ENCODE results near the gene CALD1. TPM values are rescaled to one million over a fixed set of nuclear protein-coding genes. Genes with fewer than 3 reads are reported as not detected.
A peak's percentile ranks its signal among the peaks of the same experiment; 100 is the strongest.

Gene CALD1
- total RNA-seq, 2 donors from 2014 or later = 912 to 1,038 TPM

DNA sequence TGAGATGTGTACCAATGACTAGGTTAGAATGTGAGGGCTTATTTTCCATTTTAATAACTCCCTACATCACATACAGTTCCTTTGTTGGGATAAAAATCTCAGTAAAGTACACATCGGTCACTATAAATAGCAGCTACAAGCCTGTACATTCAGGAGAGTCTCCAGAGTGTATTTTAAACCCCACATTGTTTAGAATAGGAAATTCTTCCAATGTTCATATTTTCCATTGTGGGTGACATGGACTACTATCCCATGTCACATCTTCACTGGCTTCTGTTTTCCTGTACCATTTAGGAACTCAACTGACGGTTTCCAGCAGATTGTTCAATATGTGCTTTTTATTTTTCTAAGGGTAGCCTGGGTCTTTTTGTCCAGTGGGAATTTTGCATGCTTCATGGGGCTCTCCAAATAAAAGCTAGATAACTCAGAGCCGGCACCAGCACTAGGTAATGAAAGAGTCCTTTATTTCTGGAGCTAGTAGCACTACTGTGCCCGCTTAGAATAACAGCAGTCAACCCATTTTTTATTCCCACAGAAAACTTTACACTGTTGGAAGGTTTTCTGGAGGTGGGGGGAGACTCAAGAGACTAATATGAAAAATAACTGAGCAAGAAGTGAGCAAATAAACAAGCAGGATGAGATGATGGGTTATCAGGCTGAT lies 100.5 kb downstream of the CALD1 start:
- TF ChIP-seq, protein P1, sequence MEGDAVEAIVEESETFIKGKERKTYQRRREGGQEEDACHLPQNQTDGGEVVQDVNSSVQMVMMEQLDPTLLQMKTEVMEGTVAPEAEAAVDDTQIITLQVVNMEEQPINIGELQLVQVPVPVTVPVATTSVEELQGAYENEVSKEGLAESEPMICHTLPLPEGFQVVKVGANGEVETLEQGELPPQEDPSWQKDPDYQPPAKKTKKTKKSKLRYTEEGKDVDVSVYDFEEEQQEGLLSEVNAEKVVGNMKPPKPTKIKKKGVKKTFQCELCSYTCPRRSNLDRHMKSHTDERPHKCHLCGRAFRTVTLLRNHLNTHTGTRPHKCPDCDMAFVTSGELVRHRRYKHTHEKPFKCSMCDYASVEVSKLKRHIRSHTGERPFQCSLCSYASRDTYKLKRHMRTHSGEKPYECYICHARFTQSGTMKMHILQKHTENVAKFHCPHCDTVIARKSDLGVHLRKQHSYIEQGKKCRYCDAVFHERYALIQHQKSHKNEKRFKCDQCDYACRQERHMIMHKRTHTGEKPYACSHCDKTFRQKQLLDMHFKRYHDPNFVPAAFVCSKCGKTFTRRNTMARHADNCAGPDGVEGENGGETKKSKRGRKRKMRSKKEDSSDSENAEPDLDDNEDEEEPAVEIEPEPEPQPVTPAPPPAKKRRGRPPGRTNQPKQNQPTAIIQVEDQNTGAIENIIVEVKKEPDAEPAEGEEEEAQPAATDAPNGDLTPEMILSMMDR (IDR thresholded peaks at IDR 0.05) = no peak
- Histone ChIP-seq H3K36me3 (peaks cover 2% of the 10 kb centered on the region), H3K9me3 (no peaks in the 10 kb centered on the region), H3K27ac (peak overlapping the region; percentile 9 to 47), H3K4me3 (no peak overlapping the region), H3K4me1 (ENCODE audit: control insufficient read depth in 1 of 2, low read depth in 2 of 2) (peaks cover 49 to 95% of the 10 kb centered on the region in 2 donors), H3K27me3 (replicated peaks; ENCODE audit: insufficient read depth) (no peaks in the 10 kb centered on the region)
- DNase-seq (ENCODE audit: low spot score) = no peak
- ATAC-seq (ENCODE audit: insufficient number of reproducible peaks, low FRiP score, low read depth) = no peak

DNA sequence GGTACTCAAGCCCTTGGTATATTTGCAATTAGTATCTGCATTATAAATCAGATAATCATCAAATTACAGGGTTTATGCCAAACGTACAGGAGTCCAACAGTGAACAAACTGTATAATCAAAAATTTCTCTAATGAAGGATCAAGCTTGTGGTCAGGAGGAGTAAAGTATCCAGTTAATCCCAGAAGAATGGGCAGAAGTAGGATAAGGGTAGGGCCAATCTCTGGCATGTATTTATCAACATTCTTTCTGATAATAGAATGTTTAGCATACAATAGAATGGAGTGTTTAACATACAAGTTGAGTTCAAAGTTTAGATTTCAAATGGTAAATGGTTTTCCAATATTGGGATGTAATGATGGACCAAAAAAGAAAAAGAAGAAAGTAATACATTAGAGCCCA lies 103.0 kb downstream of the CALD1 start:
- Histone ChIP-seq H3K9me3 (no peaks in the 10 kb centered on the region), H3K4me1 (ENCODE audit: control insufficient read depth in 1 of 2, low read depth in 2 of 2) (peaks cover 56 to 95% of the 10 kb centered on the region in 2 donors), H3K36me3 (no peaks in the 10 kb centered on the region), H3K27me3 (replicated peaks; ENCODE audit: insufficient read depth) (no peaks in the 10 kb centered on the region), H3K4me3 (no peak overlapping the region), H3K27ac (no peak overlapping the region)
- TF ChIP-seq, protein P1 (IDR thresholded peaks at IDR 0.05) = no peak
- no peak for DNase-seq (ENCODE audit: low spot score)
- no peak for ATAC-seq (ENCODE audit: insufficient number of reproducible peaks, low FRiP score, low read depth)

DNA sequence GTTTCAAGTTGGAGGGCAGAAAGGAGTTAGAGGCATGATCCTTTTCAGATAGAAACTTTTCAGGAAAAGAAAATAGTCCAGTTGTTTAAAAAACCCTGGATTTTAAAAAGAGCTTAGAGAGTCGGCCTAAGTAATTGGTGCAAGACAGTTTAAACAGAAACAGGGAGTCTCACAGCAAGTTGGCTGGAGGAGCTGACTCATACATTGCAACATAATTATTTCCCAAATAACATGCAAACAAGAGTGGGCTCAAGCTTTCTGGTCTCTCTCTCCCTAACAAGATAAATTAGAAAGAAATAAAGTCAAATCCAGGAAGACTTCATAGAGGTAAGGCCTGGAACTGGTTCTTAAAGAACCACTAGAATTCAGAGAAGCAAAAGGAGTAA lies 106.5 kb downstream of the CALD1 start:
- peak overlapping the region; percentile 60 to 62 for H3K27ac ChIP-seq
- no peaks in the 10 kb centered on the region for H3K27me3 ChIP-seq (replicated peaks; ENCODE audit: insufficient read depth)
- H3K36me3 ChIP-seq = no peaks in the 10 kb centered on the region
- H3K4me1 ChIP-seq (ENCODE audit: control insufficient read depth in 1 of 2, low read depth in 2 of 2) = peaks cover 46 to 87% of the 10 kb centered on the region in 2 donors
- TF ChIP-seq, protein P1 (IDR thresholded peaks at IDR 0.05) = no peak
- peak overlapping the region; percentile 17 for H3K4me3 ChIP-seq
- no peaks in the 10 kb centered on the region for H3K9me3 ChIP-seq
- ATAC-seq (ENCODE audit: insufficient number of reproducible peaks, low FRiP score, low read depth) (no peak), DNase-seq (ENCODE audit: low spot score) (no peak)

DNA sequence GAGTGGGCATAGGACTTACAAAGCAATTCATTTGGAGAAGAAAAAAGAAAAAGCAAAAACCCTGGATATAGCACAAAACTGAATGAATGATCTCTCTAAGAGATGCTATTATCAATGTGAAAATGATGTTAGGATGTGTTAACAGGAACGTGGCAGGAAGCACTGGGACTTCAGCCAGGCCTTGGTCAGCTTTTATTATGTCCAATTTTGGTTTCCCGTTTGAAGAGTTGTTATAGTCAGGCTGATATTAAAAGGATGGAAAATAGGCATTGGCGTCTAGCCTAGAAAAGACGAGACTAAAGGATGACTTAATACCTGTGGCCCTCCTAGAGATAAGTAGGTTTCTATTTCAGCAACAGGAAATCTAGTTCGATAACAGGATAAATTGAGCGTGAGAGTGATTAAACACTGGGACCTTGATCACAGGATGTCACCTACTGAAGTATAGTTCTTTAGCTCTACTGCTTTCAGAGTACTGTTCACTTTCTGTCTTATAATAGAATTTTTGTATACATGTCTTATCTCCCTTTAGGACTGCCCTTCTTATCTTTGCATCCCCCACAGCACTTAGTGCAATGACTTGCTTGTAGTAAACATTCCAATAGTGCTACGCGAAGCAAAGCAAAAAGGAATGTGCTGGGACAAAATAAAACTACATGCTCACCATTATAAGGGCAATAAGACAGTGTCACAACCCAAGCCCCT lies 107.1 kb downstream of the CALD1 start:
- Histone ChIP-seq H3K36me3 (no peaks in the 10 kb centered on the region), H3K4me3 (peak overlapping the region; percentile 17), H3K9me3 (no peaks in the 10 kb centered on the region), H3K27me3 (replicated peaks; ENCODE audit: insufficient read depth) (no peaks in the 10 kb centered on the region), H3K27ac (peak overlapping the region; percentile 60 to 62), H3K4me1 (ENCODE audit: control insufficient read depth in 1 of 2, low read depth in 2 of 2) (peaks cover 50 to 87% of the 10 kb centered on the region in 2 donors)
- DNase-seq (ENCODE audit: low spot score) = no peak
- TF ChIP-seq, protein P1 (IDR thresholded peaks at IDR 0.05) = no peak
- no peak for ATAC-seq (ENCODE audit: insufficient number of reproducible peaks, low FRiP score, low read depth)

DNA sequence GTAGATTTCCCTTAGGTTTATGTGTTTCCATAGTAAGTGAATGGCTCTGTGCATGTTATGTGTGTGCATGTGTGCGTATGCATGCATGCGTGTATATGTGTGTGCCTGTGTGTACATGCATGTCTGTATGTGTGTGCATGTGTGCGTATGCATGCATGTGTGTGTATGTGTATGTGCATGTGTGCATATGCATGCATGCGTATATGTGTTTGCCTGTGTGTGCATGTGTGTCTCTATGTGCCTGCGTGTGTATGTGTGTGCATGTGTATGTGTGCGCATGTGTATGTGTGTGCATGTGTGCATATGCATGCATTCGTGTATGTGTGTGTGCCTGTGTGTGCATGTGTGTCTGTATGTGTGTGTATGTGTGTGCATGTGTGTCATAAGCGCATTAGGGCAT lies 108.1 kb downstream of the CALD1 start:
- no peaks in the 10 kb centered on the region for H3K9me3 ChIP-seq
- ATAC-seq (ENCODE audit: insufficient number of reproducible peaks, low FRiP score, low read depth) (no peak), DNase-seq (ENCODE audit: low spot score) (no peak)
- no peaks in the 10 kb centered on the region for H3K27me3 ChIP-seq (replicated peaks; ENCODE audit: insufficient read depth)
- TF ChIP-seq, protein P1 (IDR thresholded peaks at IDR 0.05) = no peak
- H3K27ac ChIP-seq = peak overlapping the region; percentile 60 to 62
- H3K4me3 ChIP-seq = no peak overlapping the region
- H3K4me1 ChIP-seq (ENCODE audit: control insufficient read depth in 1 of 2, low read depth in 2 of 2) = peaks cover 42 to 88% of the 10 kb centered on the region in 2 donors
- H3K36me3 ChIP-seq = no peaks in the 10 kb centered on the region
